ENCODE results near the gene NACAD.

The NACAD gene

DNA sequence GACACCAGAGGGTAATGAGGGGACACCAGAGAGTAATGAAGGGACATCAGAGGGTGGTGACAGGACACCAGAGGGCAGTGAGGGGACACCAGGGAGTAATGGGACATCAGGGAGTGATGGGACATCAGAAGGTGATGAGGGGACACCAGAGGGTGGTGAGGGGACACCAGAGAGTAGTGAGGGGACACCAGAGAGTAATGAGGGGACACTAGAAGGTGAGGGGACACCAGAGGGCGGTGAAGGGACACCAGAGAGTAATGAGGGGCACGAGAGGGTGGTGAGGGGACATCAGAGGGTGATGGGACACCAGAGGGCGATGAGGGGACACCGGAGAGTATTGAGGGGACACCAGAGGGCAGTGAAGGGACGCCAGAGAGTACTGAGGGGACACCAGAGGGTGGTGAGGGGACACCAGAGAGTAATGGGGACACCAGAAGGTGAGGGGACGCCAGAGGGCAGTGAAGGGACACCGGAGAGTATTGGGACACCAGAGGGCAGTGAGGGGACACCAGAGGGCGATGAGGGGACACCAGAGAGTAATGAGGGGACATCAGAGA lies 10.6 kb downstream of the NACAD start:
- no peak for DNase-seq (ENCODE audit: extremely low read depth, low read depth)
- TF ChIP-seq, protein P1, sequence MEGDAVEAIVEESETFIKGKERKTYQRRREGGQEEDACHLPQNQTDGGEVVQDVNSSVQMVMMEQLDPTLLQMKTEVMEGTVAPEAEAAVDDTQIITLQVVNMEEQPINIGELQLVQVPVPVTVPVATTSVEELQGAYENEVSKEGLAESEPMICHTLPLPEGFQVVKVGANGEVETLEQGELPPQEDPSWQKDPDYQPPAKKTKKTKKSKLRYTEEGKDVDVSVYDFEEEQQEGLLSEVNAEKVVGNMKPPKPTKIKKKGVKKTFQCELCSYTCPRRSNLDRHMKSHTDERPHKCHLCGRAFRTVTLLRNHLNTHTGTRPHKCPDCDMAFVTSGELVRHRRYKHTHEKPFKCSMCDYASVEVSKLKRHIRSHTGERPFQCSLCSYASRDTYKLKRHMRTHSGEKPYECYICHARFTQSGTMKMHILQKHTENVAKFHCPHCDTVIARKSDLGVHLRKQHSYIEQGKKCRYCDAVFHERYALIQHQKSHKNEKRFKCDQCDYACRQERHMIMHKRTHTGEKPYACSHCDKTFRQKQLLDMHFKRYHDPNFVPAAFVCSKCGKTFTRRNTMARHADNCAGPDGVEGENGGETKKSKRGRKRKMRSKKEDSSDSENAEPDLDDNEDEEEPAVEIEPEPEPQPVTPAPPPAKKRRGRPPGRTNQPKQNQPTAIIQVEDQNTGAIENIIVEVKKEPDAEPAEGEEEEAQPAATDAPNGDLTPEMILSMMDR (IDR thresholded peaks at IDR 0.05; ENCODE audit: low read depth, low read length, missing control alignments): no peak
- no peak overlapping the region for H3K4me3 ChIP-seq (replicated peaks; ENCODE audit: low read depth, low read length)

DNA sequence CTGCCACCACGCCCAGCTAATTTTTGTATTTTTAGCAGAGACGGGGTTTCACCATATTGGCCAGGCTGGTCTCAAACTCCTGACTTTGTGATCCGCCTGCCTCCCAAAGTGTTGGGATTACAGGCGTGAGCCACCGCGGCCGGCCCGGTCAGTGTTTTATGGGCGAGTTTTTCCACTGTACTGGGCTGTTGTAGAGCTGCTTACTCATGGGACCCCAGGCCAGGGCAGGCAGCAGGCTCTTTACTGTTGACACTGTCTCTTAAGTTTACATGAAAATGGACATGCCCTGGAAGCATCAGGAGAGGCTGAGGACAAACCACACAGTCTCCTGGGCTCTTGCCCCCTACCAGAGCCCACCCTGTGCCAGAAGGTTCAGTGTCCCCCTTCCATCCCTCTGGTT lies 11.2 kb downstream of the NACAD start:
- H3K4me3 ChIP-seq (replicated peaks; ENCODE audit: low read depth, low read length): no peak overlapping the region
- TF ChIP-seq, protein P1 (IDR thresholded peaks at IDR 0.05; ENCODE audit: low read depth, low read length, missing control alignments): no peak
- DNase-seq (ENCODE audit: extremely low read depth, low read depth): no peak

DNA sequence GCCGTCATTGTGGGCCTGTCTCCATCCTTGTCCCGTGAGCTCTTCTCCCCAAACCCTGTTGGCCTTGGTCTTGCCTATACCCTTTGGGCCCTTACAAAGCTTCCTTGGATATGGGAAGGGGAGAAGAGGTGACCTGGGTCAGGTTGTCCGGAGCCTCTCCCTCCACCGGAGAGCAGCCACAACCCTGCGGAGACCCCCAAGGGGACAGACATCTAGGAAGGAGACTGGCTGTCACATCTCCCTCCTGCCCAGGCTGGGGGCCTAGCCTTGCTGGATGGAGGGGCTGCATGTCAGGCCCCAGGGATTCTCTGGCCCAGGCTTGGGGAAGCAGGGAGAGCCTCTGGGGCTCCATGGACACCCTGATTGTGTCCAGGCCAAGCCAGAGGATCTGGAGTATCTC lies 11.8 kb downstream of the NACAD start:
- no peak overlapping the region for H3K4me3 ChIP-seq (replicated peaks; ENCODE audit: low read depth, low read length)
- TF ChIP-seq, protein P1 (IDR thresholded peaks at IDR 0.05; ENCODE audit: low read depth, low read length, missing control alignments): no peak
- DNase-seq (ENCODE audit: extremely low read depth, low read depth): no peak

DNA sequence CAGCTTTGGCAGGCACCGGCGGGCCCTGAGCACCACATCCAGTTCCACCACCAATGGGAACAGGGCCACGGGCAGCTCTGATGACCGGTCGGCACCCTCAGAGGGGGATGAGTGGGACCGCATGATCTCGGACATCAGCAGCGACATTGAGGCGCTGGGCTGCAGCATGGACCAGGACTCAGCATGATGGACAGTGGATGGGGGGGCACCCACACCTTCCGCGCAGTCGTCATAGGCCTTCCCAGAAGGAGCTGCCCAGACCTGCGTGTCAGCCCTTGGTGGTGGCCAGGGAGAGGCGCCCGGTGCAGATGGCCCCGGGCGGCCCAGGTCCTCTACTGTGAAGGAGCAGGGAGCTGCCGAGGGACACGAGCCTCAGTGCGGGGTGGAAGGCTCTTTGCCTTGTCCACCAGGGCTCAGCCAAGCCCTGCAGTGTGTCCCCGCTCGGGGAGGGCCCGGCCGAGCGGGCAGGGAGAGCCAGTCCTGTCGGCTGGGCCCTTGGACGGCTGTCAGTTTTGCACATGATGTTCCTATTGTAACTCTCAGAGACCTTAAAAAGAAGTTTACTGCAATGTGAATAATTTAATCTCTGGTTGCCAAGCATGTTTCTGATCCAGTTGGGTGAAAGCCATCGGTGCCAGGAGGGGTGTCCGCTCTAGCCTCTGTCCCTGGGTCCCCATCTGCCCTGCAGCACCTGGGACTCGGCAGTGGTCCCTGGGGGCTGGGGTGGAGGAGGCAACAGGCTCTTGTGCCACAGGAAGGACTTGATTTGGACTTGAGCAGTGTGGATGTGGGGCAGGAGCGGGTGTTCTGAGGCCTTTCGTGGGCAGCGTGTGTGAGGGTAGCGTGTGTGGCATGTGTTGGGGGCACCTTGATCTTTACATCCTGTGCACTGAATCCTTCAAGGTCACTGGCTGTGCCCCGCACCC lies 12.6 kb downstream of the NACAD start:
- H3K4me3 ChIP-seq (replicated peaks; ENCODE audit: low read depth, low read length): no peak overlapping the region
- TF ChIP-seq, protein P1 (IDR thresholded peaks at IDR 0.05; ENCODE audit: low read depth, low read length, missing control alignments): no peak
- no peak for DNase-seq (ENCODE audit: extremely low read depth, low read depth)

DNA sequence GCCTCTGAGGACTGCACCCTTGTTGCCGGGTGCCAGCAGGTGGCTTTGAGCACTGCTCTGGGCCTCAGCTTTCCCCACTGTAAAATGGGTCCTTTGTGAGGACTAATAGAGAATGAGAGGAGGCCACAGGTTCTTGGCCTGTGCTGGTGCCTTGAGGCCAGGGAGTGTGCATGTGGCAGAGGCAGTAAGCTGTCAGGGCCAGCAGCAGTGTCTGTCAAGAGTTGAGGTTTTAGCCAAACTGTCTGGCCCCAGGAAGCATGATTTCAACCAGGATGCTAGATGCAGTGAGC lies 13.5 kb downstream of the NACAD start:
- no peak for DNase-seq (ENCODE audit: extremely low read depth, low read depth)
- no peak overlapping the region for H3K4me3 ChIP-seq (replicated peaks; ENCODE audit: low read depth, low read length)
- TF ChIP-seq, protein P1 (IDR thresholded peaks at IDR 0.05; ENCODE audit: low read depth, low read length, missing control alignments): no peak

DNA sequence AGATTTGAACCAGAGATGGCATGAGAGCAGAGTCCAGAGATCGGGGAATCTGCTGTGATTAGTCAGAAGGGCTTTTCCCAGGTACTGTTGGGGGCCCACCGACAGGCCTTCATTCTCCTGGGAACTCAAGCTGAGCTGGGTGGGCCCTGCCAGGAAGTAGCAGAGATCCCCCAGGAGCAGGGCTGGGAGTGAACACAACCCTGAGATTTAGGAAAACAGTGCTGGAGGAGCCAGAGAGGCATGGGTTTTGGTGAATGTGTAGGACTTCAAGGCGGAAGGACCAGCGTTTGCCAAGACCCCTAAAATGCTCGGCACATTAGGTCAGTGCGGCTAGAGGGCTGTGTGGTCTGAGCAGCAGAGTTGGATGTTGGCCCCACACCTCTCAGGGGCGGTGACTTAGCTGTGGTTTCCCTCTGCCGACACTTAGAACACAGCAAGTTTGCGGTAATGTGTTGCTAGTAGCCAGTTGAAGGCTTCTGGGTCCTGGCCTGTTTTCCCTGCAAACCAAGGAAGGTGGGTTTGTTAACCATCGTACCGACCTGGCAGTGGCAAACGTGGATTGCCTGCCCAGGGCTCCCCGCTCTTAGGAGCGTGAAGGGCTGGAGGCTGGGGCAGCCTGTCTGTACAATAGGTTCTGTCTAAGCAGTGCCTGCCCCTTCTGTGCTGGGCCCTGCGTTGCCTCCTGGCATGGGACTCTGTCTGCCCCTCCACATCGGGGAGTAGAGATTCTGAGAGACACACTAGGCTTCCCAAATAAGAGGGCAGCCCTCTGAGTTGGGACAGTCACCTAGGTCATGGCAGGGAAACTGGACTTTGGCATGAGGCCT lies 14.0 kb downstream of the NACAD start:
- no peak for DNase-seq (ENCODE audit: extremely low read depth, low read depth)

More for the DNA sequence above, 14.0 kb downstream of the NACAD start:
- no peak overlapping the region for H3K4me3 ChIP-seq (replicated peaks; ENCODE audit: low read depth, low read length)
- TF ChIP-seq, protein P1 (IDR thresholded peaks at IDR 0.05; ENCODE audit: low read depth, low read length, missing control alignments): no peak

Measured in HFF-Myc (cell line).